H9 (cell line): ENCODE data around the gene LRP2. TPM values are rescaled to one million over a fixed set of nuclear protein-coding genes. Genes with fewer than 3 reads are reported as not detected.

ENCODE experiments used
- DNase-seq: peaks from one replicate; pipeline ENCODE4 v3.0.0-alpha.2; 2017
- H2AFZ ChIP-seq: one replicate; pipeline ENCODE4 v1.6.1; 2013; ENCODE audit warnings: mild to moderate bottlenecking, low read length, control low read depth, moderate library complexity
- H2AK5ac ChIP-seq: 2 replicates; pipeline ENCODE4 v1.6.1; 2013; ENCODE audit warnings: low read length, control low read depth, mixed read lengths; ENCODE audit not compliant: insufficient read length
- H2BK120ac ChIP-seq: one replicate; pipeline ENCODE4 v1.6.1; 2013; ENCODE audit warnings: low read depth, mild to moderate bottlenecking, low read length, control low read depth, inconsistent platforms; ENCODE audit not compliant: poor library complexity, severe bottlenecking
- H2BK12ac ChIP-seq: 2 replicates; pipeline ENCODE4 v1.6.1; 2013; ENCODE audit warnings: low read length, control low read depth, mixed read lengths, low read depth; ENCODE audit not compliant: insufficient read length
- H2BK15ac ChIP-seq: 2 replicates; pipeline ENCODE4 v1.6.1; 2013; ENCODE audit warnings: low read depth, low read length, control low read depth
- H2BK20ac ChIP-seq: one replicate; pipeline ENCODE4 v1.6.1; 2013; ENCODE audit warnings: low read depth, mild to moderate bottlenecking, low read length, control low read depth, inconsistent platforms; ENCODE audit not compliant: poor library complexity, severe bottlenecking
- H2BK5ac ChIP-seq: 2 replicates; pipeline ENCODE4 v1.6.1; 2013; ENCODE audit warnings: low read length, control low read depth, mixed read lengths; ENCODE audit not compliant: insufficient read length
- H3K14ac ChIP-seq: 2 replicates; pipeline ENCODE4 v1.6.1; 2013; ENCODE audit warnings: low read length, control low read depth; ENCODE audit not compliant: insufficient read depth
- H3K18ac ChIP-seq: 2 replicates; pipeline ENCODE4 v1.6.1; 2013; ENCODE audit warnings: low read depth, mild to moderate bottlenecking, mixed read lengths, low read length, control low read depth; ENCODE audit not compliant: insufficient read length
- H3K23ac ChIP-seq: 2 replicates; pipeline ENCODE4 v1.6.1; 2013; ENCODE audit warnings: low read length, control low read depth, mixed read lengths, low read depth; ENCODE audit not compliant: insufficient read length
- H3K23me2 ChIP-seq: 2 replicates; pipeline ENCODE4 v1.6.1; 2013; ENCODE audit warnings: low read depth, mild to moderate bottlenecking, mixed read lengths, low read length, control low read depth; ENCODE audit not compliant: insufficient read length, poor library complexity, severe bottlenecking
- H3K27ac ChIP-seq: 2 replicates; pipeline ENCODE4 v1.5.1; 2013; ENCODE audit warnings: low read length, control low read depth, mixed read lengths, low read depth; ENCODE audit not compliant: insufficient read length
- H3K27me3 ChIP-seq: 2 replicates; pipeline ENCODE4 v1.6.1; 2013; ENCODE audit warnings: low read length, control low read depth, inconsistent platforms; ENCODE audit not compliant: insufficient read depth
- H3K4ac ChIP-seq: 2 replicates; pipeline ENCODE4 v1.6.1; 2013; ENCODE audit warnings: low read depth, mild to moderate bottlenecking, control low read depth, inconsistent platforms, low read length, moderate library complexity
- H3K4me1 ChIP-seq: 2 replicates; pipeline ENCODE4 v1.6.1; 2013; ENCODE audit warnings: low read length, control low read depth, inconsistent platforms; ENCODE audit not compliant: insufficient read depth
- H3K4me2 ChIP-seq: 2 replicates; pipeline ENCODE4 v1.6.1; 2013; ENCODE audit warnings: low read length, control low read depth, mixed read lengths; ENCODE audit not compliant: insufficient read length, insufficient read depth
- H3K56ac ChIP-seq: 2 replicates; pipeline ENCODE4 v1.6.1; 2013; ENCODE audit warnings: low read depth, mild to moderate bottlenecking, mixed read lengths, low read length, control low read depth; ENCODE audit not compliant: insufficient read length
- H3K79me1 ChIP-seq: 2 replicates; pipeline ENCODE4 v1.6.1; 2013; ENCODE audit warnings: low read depth, mild to moderate bottlenecking, moderate library complexity, low read length, control low read depth, inconsistent platforms; ENCODE audit not compliant: insufficient read depth, poor library complexity, severe bottlenecking
- H3K79me2 ChIP-seq: 2 replicates; pipeline ENCODE4 v1.6.1; 2013; ENCODE audit warnings: low read length, control low read depth, inconsistent platforms; ENCODE audit not compliant: insufficient read depth
- H3K9ac ChIP-seq: 2 replicates; pipeline ENCODE4 v1.6.1; 2013; ENCODE audit warnings: low read length, control low read depth, mixed read lengths; ENCODE audit not compliant: insufficient read length; ENCODE audit errors: extremely low read depth
- H3K9me3 ChIP-seq: one replicate; pipeline ENCODE4 v1.6.1; 2013; ENCODE audit warnings: low read depth, low read length, inconsistent platforms; ENCODE audit not compliant: control insufficient read depth
- H3T11ph ChIP-seq: one replicate; pipeline ENCODE4 v1.6.1; 2013; ENCODE audit warnings: mild to moderate bottlenecking, low read length, control low read depth, inconsistent platforms
- H4K20me1 ChIP-seq: one replicate; pipeline ENCODE4 v1.6.1; 2013; ENCODE audit not compliant: control insufficient read depth, insufficient read length, insufficient read depth
- H4K5ac ChIP-seq: 2 replicates; pipeline ENCODE4 v1.6.1; 2013; ENCODE audit warnings: low read depth, mild to moderate bottlenecking, mixed read lengths, low read length, control low read depth; ENCODE audit not compliant: insufficient read length
- H4K8ac ChIP-seq: replicated peaks from 2 replicates; pipeline ENCODE4 v1.6.1; 2013; ENCODE audit warnings: low read length, control low read depth, mixed read lengths, low read depth; ENCODE audit not compliant: insufficient read length
- H4K91ac ChIP-seq: 2 replicates; pipeline ENCODE4 v1.6.1; 2013; ENCODE audit warnings: low read depth, mild to moderate bottlenecking, moderate library complexity, mixed read lengths, low read length, control low read depth; ENCODE audit not compliant: insufficient read length
- H3K27ac Mint-ChIP-seq, 3 experiments: 2 replicates in 2 of 3; 3 replicates in 1 of 3; pipeline ENCODE4 v1.8.0; 2020 to 2021; ENCODE audit warnings: mixed read lengths in 3 of 3, mild to moderate bottlenecking in 1 of 3, moderate library complexity in 1 of 3
- H3K27me3 Mint-ChIP-seq: 2 replicates; pipeline ENCODE4 v1.8.0; 2021; ENCODE audit warnings: low read depth, mild to moderate bottlenecking, moderate library complexity, mixed read lengths
- H3K36me3 Mint-ChIP-seq, 3 experiments: 2 replicates in 2 of 3; 3 replicates in 1 of 3; pipeline ENCODE4 v1.8.0; 2020 to 2021; ENCODE audit warnings: low read depth in 3 of 3, mixed read lengths in 3 of 3; ENCODE audit not compliant: insufficient read depth in 1 of 3
- H3K4me1 Mint-ChIP-seq, 2 experiments: 2 replicates each; pipeline ENCODE4 v1.8.0; 2020; ENCODE audit warnings: mixed read lengths in 2 of 2
- H3K4me3 Mint-ChIP-seq, 2 experiments: 2 replicates in 1 of 2; 3 replicates in 1 of 2; pipeline ENCODE4 v1.8.0; 2020 to 2021; ENCODE audit warnings: mild to moderate bottlenecking in 2 of 2, mixed read lengths in 2 of 2, moderate library complexity in 1 of 2
- H3K9me3 Mint-ChIP-seq, 2 experiments: 2 replicates in 1 of 2; 3 replicates in 1 of 2; pipeline ENCODE4 v1.8.0; 2020; ENCODE audit warnings: mild to moderate bottlenecking in 2 of 2, mixed read lengths in 2 of 2, moderate library complexity in 1 of 2
- WGBS: extraction: QIAGEN DNeasy Blood & Tissue Kit; methylation state at CpG from one replicate; pipeline ENCODE4 v1.1.7; 2013; ENCODE audit warnings: missing lambda C conversion rate, low lambda C conversion rate, mixed read lengths; ENCODE audit not compliant: insufficient read length; ENCODE audit errors: extremely low coverage; 5-methylcytosine and 5-hydroxymethylcytosine counted together
- total RNA-seq: library from RNA; stranded (reverse); gene quantifications from 2 replicates; pipeline ENCODE4 v1.2.1, GENCODE V29; 2021
- TF ChIP-seq, protein P1 (sequence below): fragments of 200-600 bp; sonication (generic); conservative IDR thresholded peaks from 3 replicates; pipeline ENCODE4 v1.8.0; 2021; ENCODE audit warnings: antibody characterized with exemption, mild to moderate bottlenecking

The LRP2 gene
- total RNA-seq, 1 experiment from 2014 or later = 1.4 TPM

GRCh38 chr2:169106563-169107545, 255.5 kb downstream of the LRP2 start:
- no peaks in the 10 kb centered on the region for H3K9me3 ChIP-seq
- H2BK15ac ChIP-seq = no peak overlapping the region
- H3T11ph ChIP-seq = no peak overlapping the region
- H3K79me1 ChIP-seq = no peaks in the 10 kb centered on the region
- no peak overlapping the region for H2BK120ac ChIP-seq
- no peak overlapping the region for H3K56ac ChIP-seq
- H3K79me2 ChIP-seq = no peaks in the 10 kb centered on the region
- no peak overlapping the region for H3K14ac ChIP-seq
- H3K4ac ChIP-seq = no peak overlapping the region
- no peak overlapping the region for H3K18ac ChIP-seq
- H2AK5ac ChIP-seq = no peak overlapping the region
- H3K23ac ChIP-seq = no peak overlapping the region
- no peaks in the 10 kb centered on the region for H3K27me3 ChIP-seq
- no peak overlapping the region for H2BK5ac ChIP-seq
- Mint-ChIP-seq H3K36me3 (no peaks in the 10 kb centered on the region), H3K4me1 (peaks cover 9 to 13% of the 10 kb centered on the region in 2 experiments), H3K27me3 (peaks cover 16% of the 10 kb centered on the region), H3K27ac (no peak overlapping the region), H3K9me3 (no peaks in the 10 kb centered on the region), H3K4me3 (no peak overlapping the region)
- no peak overlapping the region for H2AFZ ChIP-seq
- H3K4me1 ChIP-seq = 0 out of 2 replicates have a peak, but pooled peaks cover 2% of the 10 kb centered on the region
- no CpG with 5 or more reads among the region's 6 CpGs for WGBS
- H3K27ac ChIP-seq = no peak overlapping the region
- DNase-seq = no peak
- no peak overlapping the region for H2BK12ac ChIP-seq
- no peak overlapping the region for H3K9ac ChIP-seq
- H2BK20ac ChIP-seq = no peak overlapping the region
- H3K23me2 ChIP-seq = no peaks in the 10 kb centered on the region
- TF ChIP-seq, protein P1, sequence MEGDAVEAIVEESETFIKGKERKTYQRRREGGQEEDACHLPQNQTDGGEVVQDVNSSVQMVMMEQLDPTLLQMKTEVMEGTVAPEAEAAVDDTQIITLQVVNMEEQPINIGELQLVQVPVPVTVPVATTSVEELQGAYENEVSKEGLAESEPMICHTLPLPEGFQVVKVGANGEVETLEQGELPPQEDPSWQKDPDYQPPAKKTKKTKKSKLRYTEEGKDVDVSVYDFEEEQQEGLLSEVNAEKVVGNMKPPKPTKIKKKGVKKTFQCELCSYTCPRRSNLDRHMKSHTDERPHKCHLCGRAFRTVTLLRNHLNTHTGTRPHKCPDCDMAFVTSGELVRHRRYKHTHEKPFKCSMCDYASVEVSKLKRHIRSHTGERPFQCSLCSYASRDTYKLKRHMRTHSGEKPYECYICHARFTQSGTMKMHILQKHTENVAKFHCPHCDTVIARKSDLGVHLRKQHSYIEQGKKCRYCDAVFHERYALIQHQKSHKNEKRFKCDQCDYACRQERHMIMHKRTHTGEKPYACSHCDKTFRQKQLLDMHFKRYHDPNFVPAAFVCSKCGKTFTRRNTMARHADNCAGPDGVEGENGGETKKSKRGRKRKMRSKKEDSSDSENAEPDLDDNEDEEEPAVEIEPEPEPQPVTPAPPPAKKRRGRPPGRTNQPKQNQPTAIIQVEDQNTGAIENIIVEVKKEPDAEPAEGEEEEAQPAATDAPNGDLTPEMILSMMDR = no peak
- H3K4me2 ChIP-seq = no peak overlapping the region
- no peaks in the 10 kb centered on the region for H4K20me1 ChIP-seq
- H4K91ac ChIP-seq = no peak overlapping the region
- H4K5ac ChIP-seq = no peak overlapping the region
- no peak overlapping the region for H4K8ac ChIP-seq
